IMR-90 (cell line): ENCODE measurements around the gene MYF6.

Experiments
- BHLHE40 ChIP-seq: fragments of 150-350 bp; IDR thresholded peaks from 2 replicates; pipeline ENCODE4 v1.6.1; 2016; ENCODE audit warnings: mild to moderate bottlenecking, low read depth, low read length
- CHD1 ChIP-seq: IDR thresholded peaks from 2 replicates; pipeline ENCODE4 v1.6.1; 2012; ENCODE audit warnings: low read depth, low read length, improper control_type of control experiment
- CTCF ChIP-seq: conservative IDR thresholded peaks from 2 replicates; pipeline ENCODE4 v1.5.1; 2012; ENCODE audit warnings: mild to moderate bottlenecking, low read depth, low read length, improper control_type of control experiment
- ELK1 ChIP-seq: fragments of 150-350 bp; IDR thresholded peaks from 2 replicates; pipeline ENCODE4 v1.6.1; 2016; ENCODE audit warnings: low read depth, mild to moderate bottlenecking, low read length, moderate library complexity, borderline replicate concordance
- FOS ChIP-seq: fragments of 150-350 bp; IDR thresholded peaks from 2 replicates; pipeline ENCODE4 v1.6.1; 2016; ENCODE audit warnings: low read depth, low read length
- POLR2A ChIP-seq: IDR thresholded peaks from 2 replicates; pipeline ENCODE4 v1.6.1; 2012; ENCODE audit warnings: mild to moderate bottlenecking, low read depth, low read length
- RAD21 ChIP-seq: IDR thresholded peaks from 2 replicates; pipeline ENCODE4 v1.6.1; 2012; ENCODE audit warnings: low read length, improper control_type of control experiment
- RFX5 ChIP-seq: IDR thresholded peaks from 2 replicates; pipeline ENCODE4 v1.8.0; 2012; ENCODE audit warnings: low read depth, mild to moderate bottlenecking, low read length, moderate library complexity
- SMC3 ChIP-seq: fragments of 150-350 bp; IDR thresholded peaks from 2 replicates; pipeline ENCODE4 v1.6.1; 2016; ENCODE audit warnings: low read depth, mild to moderate bottlenecking, antibody characterized with exemption, low read length, moderate library complexity
- USF2 ChIP-seq: fragments of 150-350 bp; IDR thresholded peaks from 2 replicates; pipeline ENCODE4 v1.6.1; 2017; ENCODE audit warnings: mild to moderate bottlenecking, antibody characterized with exemption, low read length, low read depth

- TF ChIP-seq POLR2A (no peak), CTCF (no peak), USF2 (no peak), RFX5 (no peak), FOS (no peak), ELK1 (no peak), SMC3 (no peak), BHLHE40 (no peak), CHD1 (no peak), RAD21 (no peak)
These were observed 9.2 kb upstream of the MYF6 start for GRCh38 chr12:80698256-80698655.
